CD4-positive, alpha-beta T cell treated with Interleukin-1 beta for 1 hour (primary cell): ENCODE measurements around the gene SSC5D.
"Not testable (repeated sequence)": the region's sequence is repeated elsewhere in the genome, so short reads cannot be mapped to it uniquely, and the experiment has no call there.

Experiments used
- DNase-seq, 2 donors: peaks; one replicate each; pipeline ENCODE4 v3.0.0-alpha.2; 2020 to 2022

Gene SSC5D

DNA sequence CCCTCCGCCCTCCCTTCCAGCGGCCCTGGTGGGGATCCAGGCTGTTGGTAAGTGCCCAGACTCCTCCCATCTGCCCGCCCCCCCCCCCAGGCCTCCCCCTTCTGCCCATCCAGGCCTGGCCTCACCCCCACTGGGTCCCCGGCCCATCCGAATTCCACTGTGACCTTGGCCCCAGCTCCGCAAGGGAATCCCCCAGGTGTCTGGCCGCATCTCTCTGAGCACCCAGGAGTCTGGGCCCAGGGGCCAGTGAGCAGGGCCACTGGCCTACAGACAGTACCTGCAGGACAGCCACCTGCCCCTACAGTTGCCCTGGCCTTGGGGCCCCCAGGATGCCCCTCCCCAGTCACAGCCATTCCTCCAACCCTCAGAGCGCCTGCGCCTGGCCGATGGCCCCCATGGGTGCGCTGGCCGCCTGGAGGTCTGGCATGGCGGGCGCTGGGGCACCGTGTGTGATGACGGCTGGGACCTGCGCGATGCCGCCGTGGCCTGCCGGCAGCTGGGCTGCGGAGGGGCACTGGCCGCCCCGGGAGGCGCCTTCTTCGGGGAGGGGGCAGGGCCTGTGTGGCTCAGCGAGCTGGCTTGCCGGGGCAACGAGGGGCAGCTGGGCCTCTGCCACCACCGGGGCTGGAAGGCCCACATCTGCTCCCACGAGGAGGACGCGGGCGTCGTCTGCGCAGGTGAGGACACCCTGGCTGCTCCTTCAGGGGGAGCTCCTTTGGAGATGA lies 912 bp downstream of the SSC5D start:
- DNase-seq, result no peak

DNA sequence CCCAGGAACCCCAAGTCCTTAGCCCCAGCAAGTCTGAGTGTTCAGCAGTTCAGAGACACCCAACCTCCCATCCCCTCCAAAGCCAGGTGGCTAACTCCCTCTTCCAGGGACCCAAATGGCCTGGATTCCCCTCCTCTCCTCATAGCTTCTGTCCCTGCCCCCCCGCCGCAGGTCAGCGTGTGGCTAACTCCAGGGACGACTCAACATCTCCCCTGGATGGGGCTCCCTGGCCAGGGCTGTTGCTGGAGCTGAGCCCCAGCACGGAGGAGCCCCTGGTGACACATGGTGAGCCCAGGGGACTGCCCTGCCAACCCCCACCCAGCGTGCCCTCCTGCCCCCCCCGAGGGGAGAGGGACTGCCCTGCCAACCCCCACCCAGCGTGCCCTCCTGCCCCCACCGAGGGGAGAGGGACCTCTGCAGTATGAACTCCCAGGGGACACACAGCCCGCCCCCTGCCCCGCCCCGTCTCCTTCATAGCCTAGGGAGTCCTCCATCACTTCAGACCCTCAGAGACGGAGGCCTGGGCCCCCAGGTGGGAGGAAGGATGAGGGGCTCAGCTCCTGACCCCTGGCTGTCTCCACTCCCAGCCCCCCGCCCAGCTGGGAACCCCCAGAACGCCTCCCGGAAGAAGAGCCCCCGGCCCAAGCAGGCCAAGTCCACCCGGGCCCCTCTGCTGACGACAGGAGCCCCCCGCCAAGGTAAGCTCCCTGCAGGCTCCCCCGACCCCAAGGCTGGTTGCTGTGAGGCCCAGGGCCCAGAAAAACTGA lies 1.7 kb downstream of the SSC5D start:
- DNase-seq, result no peak

DNA sequence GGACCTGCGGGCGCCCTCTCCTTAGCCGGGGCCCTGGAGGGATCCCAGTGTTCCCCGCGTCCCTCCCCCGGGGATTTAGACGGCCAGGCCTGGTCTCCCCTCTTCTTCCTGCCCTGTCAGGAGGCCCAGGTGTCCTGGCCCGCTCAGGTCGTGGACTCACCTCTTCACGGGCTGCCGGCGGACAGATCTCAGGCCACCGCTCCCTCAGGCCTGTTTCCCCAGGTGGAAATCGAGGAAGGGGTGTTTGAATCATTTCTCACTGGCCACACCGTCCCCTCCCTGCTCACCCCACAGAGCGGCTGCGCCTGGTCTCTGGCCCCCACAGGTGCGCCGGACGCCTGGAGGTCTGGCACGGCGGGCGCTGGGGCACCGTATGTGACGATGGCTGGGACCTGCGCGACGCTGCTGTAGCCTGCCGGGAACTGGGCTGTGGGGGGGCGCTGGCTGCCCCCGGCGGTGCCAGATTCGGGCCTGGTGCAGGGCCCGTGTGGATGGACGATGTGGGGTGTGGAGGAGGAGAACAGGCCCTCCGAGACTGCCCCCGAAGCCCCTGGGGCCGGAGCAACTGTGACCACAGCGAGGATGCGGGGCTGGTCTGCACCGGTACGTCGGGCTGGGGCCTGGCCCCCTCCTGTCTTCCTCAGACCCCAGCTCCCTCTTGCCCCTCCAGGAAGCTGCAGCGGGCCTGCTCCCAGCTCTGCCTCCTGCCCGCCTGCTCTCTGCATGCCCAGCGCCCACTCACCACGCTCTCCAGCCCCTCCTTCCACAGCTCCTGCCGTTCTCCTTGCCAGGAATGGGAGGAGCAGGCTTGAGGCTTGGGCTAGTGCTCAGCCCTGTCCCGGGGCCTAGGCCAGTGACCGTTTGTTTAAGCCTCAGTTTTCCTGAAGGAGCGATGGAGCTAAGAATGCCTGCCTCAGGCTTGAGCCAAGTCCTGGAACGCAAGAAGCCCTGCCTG lies 2.5 kb downstream of the SSC5D start:
- DNase-seq, result no peak

DNA sequence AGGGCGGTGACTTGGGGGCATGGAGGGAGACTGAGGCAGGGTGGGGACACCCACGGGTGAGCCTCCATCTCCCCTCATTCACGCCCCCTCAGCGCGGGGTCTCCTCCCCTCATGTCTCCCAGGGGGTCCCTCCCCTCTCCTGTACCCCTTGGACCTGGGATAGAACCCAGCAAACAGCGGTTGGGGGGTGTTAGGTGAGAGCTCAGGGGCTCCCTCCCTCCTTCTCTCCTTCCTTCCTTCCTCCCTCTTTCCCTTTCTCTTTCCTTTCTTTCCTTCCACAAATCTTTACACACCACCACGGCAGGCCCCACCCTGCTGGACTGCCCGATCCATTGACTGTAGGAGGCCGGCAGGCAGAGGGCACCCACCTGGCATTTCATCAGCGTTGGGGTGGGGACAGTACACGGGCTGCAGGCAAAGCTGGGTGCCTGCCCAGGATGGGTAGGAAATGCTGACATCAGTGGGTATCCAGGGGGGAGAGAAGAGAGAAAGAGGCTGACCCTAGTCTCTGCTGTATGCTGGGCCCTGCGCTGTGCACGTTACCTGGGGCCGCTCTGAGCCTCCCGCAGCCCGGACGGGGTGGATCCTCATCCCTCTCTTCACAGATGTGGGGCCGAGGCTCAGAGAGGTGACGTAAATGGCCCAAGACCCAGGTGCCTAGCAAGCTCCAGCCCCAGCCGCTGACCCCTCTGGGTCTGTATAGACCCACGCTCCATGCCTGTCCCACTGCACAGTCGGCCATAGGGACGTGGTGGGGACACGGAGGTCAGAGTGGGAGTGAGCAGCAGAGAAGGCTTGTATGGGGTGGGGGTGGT lies 3.5 kb downstream of the SSC5D start:
- no peak for DNase-seq

DNA sequence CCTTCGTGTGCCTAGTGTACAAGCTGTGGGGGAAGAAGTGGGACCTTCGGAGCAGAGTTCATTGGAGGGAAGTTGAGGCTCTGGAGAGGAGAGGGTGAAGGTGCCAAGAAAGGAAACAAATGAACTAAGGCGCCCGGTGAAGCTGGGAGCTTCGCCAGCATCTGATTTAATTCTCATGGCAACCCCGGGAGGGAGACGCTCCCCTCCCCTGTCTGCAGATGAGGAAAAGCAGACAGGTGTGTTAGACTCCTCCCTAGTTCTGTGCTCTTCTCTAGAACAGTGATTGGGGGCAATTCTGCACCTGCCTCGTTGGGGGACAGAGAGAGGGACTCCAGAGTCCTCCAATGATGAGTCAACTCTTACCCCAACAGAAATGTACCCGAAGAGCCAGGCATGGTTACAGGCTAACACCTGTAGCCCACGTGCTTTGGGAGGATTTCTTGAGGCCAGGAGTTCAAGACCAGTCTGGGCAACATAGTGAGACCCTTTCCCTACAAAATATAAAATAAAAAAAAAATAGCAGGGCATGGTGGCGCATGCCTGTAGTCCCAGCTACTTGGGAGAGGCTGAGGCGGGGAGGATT lies 4.2 kb downstream of the SSC5D start:
- DNase-seq, result no peak

DNA sequence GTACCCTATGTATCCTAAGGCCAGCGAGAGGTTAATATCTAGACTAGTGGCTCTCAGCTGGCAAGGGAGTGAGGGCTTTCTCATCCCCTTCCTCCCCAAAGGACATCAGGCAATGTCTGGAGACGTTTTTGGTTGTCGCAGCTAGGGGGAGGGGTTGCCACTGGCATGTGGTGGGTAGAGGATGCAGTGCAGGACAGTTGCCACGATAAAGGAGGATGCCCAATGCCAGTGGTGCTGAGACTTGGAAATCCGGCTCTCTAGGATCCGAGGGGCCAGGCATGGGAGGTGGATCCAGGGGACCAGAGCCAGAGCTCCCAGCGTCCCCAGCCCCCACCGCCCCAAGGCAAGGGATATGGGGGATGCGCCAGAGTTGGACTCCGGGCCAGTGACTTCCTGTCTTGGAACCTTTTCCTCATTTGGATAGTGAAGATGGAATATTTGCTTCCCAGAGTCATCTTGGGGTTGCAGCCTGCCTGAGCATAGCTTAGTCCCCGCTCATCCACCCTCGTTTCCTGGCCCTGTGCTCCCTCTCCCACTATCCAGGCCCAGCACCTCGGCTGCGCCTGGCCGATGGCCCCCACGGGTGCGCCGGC lies 4.9 kb downstream of the SSC5D start:
- DNase-seq, result no peak

DNA sequence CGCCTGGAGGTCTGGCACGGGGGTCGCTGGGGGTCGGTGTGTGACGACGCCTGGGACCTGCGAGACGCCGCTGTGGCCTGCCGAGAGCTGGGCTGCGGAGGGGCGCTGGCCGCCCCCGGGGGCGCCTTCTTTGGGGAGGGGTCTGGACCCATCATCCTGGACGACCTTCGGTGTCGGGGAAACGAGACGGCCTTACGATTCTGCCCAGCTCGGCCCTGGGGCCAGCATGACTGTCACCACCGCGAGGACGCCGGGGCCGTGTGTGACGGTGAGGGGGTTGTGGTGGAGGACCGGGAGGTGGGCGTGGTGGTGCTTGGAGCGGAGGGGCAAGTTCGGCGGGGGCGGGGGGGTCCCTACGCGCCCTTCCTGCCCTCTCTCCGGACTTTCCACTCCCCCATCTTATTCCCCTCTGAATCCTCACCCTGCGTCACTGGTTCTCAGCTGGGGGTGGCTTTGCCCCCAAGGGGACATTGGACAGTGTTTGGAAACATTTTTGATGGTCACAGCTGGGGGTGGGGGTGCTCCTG lies 5.5 kb downstream of the SSC5D start:
- DNase-seq, result no peak

DNA sequence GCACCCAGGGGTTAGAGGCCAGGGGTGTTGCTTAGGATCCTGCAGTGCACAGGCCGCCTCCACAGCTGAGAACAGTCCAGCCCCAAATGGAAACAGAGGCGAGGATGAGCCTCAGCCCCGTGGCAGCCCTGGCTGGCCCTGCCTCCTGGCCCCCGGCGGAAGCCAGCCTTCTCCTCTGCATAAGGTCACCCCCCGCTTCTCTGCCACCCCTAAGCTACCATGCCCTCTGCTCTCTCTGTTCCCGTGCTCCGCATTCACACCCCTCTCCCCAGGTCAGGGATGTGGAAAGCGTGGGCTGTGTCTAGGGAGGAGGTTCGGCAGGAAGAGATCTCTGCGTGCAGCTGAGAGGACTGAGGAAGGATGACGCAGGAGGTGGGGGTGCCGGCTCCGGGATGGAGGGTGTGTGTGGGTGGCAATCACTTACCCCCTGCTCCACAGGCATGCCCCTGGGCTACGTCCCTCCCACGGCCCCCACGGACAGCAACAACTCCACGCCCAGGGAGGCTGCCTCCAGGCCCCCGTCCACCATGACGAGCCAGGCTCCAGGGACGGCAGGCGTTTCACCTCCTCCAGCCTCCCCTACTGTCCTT lies 6.0 kb downstream of the SSC5D start:
- no peak for DNase-seq

DNA sequence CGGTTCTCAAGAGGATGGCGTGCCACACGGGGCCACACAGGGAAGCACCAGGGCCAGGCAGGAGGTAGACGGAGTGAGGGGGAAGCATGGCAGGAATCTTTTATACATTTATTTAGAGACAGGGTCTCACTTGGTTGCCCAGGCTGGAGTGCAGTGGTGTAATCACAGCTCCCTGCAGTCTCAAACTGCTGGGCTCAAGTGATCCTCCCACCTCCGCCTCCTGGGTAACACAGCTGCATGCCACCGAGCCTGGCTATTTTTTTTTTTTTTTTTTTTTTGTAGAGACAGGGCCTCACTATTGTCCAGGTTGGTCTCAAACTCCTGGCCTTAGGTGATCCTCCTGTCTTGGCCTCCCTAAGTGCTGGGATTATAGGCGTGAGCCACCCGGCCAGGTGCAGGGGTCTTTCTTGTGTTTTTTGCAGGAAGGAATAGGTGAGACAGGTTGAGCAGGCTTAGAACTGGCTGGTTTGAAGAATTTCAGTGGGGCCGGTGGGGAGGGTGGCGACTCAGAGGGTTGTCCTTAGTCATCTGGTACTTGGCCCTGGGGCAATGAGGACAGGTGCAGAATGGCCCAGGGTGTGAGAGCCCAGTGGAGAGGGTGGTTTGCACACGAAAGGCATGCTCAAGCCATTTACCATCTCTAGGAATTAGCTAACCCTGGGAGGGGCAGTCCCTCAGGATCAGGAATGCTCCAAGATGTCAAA lies 7.6 kb downstream of the SSC5D start:
- DNase-seq, result no peak

DNA sequence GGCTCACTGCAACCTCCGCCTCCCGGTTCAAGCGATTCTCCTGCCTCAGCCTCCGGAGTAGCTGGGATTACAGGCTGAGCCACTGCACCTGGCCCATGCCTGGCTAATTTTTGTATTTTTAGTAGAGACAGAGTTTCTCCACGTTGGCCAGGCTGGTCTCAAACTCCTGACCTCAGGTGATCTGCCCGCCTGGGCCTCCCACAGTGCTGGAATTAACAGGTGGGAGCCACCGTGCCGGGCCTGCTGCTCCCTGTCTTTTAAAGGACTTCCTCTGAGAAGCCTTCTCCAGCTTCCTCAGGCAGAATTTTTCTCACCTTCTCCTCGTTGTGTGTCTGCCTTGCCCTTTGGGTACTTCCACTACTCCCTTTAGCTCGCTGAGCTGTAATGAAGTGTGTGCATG lies 8.6 kb downstream of the SSC5D start:
- DNase-seq, result not testable (repeated sequence)

DNA sequence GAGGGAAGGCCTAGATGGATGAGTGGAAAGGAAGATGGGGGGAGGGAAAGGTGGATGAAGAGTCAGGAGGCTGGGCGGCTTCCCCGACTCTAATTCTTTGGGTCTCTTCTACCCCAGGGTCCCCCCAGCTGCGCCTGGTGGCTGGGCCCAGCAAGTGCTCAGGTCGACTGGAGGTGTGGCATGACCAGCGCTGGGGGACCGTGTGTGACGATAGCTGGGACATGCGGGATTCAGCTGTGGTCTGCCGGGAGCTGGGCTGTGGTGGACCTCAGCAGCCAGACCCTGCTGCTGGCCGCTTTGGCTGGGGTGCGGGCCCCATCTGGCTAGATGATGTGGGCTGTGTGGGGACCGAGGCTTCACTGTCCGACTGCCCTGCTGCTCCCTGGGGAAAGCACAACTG lies 9.5 kb downstream of the SSC5D start:
- DNase-seq, result no peak

DNA sequence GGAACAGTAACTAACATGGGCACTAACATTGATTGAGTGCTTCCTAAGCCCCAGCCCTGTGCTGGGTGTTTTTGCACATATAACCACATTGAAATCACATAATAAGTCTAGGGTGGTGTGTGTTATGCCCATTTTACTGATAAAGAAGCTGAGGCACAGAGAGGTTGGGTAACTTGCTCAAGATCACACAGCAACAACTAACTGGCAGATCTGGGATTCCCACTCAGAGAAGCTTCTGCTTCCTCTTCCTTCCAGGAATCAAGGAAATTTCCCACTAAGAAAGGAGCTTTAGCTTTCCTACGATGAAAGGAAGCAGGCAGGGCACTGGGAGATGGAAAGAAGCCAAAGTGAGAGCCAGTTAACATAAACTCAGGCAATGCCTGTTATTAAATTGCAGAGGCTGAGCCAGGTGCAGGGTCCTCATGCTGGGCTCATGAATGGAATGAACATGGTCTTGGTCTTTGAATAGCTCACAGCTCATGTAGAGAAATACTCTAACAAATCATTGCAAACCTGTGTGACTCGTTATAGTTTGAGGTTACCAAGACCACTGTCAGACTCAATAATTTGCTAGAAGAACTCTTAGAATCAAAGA lies 10.1 kb downstream of the SSC5D start:
- no peak for DNase-seq

DNA sequence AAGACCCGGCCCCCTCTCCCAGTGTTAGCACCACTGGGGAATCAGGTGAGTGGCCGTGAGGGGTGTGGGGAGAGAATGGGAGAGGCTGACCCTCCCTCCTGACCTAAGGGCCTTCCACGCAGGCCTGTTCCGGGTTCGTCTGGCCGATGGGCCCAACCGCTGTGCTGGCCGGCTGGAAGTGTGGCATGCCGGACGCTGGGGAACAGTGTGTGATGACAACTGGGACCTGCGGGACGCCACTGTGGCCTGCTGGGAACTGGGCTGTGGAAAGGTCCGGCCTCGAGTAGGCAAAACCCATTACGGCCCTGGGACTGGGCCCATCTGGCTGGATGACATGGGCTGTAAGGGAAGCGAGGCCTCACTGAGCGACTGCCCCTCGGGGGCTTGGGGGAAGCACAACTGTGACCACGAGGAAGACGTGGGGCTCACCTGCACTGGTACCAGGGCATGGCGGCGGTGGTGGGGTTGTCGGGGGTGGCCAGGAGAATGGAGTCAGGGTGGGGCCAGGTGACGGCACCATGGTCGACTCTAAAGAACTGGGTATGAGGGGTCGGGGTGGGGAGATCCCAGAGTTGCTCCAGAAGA lies 12.2 kb downstream of the SSC5D start:
- no peak for DNase-seq

DNA sequence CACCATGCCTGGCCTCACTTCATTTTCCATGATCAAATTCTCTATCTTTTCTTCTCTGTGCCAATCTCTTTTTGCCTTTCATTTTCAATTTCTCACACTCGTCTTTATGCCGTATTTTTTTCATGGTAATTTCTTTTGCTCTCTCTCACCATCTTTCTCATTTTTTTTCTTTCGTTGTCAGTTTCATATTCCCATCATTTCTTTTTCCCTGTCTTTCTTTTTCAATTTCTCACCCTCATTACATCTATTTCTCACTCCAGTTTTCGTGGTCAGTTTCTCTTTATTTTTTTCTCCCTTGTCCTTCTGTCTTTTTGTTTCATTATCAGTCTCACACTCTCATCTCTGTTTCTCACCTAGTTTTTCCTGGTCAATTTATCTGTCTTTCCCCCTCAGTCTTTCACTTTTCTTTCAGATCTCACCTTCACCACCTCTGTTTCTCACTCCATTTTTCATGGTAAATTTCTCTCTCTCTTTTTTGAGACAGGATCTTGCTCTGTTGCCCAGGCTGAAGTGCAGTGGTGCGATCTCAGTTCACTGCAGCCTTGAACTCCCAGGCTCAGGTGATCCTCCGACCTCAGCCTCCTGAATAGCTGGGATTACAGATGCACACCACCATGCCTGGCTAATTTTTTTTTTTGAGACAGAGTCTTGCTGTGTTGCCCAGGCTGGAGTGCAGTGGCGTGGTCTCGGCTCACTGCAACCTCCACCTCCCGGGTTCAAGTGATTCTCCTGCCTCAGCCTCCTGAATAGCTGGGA lies 14.1 kb downstream of the SSC5D start:
- no peak for DNase-seq

DNA sequence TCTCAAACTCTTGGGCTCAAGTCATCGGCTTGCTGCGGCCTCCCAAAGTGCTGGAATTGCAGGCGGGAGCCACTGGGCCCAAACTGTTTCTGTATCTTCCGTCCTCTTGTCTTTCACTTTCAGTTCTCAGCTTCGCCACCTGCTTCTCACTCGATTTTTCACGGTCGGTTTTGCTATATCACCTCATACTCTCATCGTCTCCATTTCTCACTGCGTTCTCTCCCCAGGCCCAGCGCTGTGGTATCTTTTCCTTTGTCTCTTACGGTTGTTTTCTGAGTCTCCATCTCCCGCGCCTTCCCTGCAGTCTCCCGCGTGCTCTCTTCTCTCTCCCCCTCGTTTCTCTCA lies 14.9 kb downstream of the SSC5D start:
- no peak for DNase-seq

DNA sequence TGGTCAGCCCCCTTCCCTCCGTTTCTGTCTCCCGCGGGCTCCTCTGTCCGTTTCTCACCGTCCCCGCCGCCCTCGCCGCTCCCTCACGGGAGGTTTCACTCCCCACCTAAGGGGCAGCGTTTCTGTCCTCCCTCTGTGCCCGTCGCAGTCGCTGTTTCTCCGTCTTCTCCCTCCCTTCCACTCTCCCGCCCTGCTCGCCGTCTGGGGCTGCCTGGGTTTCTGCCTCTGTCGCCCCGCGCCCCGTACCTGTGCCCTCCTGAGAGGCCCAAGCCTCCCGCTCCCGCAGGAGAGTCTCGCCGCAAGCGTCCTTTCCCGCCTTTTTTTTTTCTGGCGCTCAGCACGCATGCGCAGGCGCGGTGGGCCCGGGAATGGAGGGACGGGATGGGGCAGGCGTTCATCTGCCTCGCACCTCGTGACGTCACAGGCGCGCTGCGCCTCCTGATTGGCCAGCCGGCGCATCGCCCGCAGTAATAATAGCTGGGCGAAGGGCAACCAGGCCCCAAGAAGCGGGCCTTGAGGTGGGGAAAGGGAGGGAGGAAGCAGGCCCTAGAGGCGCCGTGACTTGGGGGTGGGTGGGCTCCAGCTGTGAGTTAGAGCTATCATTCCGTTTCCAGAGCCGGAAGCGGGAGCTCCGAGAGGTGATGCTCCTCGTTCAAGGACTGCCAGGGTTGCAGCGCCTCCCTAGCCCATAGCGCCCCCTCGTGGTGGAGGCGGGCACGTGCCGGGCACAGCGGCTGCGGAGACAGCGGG lies 15.4 kb downstream of the SSC5D start:
- DNase-seq, result peak; percentile 92 to 93

DNA sequence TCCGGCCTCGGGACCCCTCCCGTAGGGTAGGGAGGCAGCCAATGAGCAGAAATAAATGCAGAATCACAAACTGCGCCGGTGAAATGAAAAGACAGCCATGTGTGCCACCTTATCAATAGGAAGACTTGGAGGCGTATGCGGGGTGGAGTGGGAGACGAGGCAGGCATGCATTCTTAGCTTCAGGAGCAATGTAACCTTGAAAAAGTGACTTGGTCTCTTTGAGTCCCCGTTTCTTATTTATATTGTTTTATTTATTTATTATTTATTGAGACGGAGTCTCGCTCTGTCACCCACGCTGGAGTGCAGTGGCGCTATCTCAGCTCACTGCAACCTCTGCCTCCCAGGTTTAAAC lies 16.0 kb downstream of the SSC5D start:
- DNase-seq, result no peak

DNA sequence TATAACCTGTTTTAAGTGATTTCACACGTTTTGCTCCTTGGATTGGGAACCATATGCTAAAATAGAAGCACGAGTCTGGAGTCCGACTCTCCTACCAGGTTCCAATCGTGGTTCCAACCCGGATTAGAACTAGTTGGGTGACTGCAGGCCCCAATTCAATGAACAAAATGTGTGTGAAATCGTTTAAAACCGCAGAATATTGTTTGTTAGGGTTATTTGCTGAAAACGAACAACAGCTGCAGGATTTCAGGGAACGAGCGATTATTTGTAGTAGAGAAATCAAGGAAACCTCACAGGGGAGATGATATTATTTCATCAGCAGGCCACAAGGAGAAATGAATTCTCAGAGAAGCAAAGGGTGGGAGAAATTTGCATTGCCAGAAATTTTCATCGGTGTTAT lies 16.7 kb downstream of the SSC5D start:
- DNase-seq, result no peak
